HG03378 (cell line): ENCODE data around the gene RTCB.
"Not testable (repeated sequence)": the region's sequence is repeated elsewhere in the genome, so short reads cannot be mapped to it uniquely, and the experiment has no call there.

Source experiments
- ATAC-seq: cut with Tn5 transposase; IDR thresholded peaks from one replicate; pipeline ENCODE4 v1.9.1; 2021; ENCODE audit warnings: mild to moderate bottlenecking, moderate library complexity; ENCODE audit not compliant: unreplicated experiment

RTCB gene

DNA sequence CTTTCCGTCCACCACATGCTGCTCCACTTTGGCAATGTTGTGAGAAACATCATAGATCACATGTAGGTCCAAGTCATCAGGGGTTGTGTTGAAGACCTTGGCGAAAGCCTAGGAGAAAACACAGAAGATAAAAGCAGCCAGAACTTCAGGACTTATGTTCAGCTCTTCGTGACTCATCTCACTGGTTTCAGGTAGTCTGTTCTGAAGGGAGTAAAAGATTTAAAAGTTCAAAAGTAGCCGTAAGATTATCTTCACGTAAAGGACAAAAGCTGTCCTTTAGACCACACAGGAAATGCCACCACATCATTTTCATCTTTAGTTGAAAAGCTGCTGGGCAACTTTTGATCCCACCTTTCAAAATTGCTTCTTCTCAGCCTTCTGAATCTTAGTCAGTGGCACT, 16.9 kb downstream of the RTCB start:
- no peak for ATAC-seq

DNA sequence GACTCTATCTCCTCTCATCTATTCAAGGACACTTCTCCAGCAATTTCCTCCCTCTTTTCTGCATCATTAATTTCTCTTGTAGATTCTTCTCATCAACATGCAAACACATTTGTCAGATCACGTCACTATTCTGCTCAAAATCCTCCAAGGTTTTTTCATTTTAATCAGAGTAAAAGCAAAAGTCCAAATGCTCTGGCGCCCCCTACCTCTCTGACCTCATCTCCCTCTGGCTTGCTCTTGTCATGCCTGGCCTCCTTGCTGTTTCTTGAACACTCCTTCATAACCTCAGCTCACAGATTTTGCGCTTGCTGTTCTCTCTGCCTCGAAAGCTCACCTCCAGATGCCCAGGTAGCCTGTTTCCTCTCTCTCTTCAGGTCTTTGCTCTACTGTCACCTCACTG, 22.4 kb downstream of the RTCB start:
- no peak for ATAC-seq

DNA sequence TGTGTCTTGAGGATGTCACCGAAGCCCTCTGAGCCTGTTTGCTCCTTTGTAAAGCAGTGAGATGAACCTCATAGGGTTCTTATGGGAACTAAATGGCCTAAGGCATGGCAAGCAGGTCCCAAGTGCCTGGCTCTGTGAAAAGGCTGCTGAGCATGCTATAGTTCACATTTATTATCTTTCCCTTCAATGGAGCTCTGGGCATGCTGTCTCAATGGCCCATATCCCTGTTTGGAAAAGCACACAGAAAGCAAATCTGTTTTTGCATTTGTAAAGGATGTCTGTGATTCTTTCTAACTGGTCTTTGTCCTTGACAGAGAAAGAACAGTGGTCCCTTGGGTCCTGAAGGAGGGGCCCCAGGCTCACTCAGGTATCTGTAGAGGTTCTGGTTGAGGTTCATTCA, 26.4 kb downstream of the RTCB start:
- no peak for ATAC-seq

DNA sequence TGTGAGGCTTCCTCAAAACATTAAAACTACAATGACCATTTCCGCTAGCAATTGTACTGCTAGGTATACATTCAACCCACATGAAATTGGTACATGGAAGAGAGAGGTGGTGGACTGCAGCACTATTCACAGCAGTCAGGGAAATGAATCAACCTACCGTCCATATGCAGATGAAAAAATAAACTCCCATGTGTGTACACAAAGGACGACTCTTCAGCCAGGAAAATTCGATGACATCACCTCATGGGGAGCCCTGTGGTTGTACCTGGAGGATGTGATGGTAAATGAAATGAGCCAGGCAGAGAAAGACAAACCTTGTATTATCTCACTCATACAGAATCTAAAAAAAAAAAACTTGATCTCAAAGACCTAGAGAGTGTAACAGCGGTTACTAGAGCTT, 31.1 kb downstream of the RTCB start:
- ATAC-seq, result no peak

DNA sequence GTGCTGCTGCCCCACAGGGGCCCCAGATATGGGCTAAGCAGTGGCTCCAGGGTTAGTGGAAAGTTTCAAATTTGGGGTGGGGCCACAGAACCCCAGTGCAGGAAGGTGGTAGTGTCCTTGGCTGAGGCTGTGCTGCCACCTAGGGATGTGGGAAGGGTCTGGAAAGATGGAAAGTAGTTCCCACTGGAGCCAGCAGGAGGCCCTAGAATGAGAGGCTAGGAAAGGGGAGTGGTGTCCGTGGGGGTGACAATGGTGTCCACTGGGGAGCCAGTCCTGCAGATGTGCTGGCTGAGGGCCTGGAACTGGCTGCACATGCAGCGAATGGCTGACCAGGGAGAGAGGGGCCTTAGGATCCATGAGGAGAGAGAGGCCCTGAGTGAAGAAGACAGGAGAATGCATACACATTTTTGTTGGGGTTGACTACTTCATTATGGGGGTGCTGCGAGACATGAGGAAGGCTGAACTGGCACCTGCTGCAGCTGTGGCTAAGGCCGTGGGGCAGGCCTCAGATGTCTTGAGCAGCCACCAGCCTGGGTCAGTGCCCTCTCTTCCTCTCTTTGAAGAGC, 33.3 kb downstream of the RTCB start:
- no peak for ATAC-seq

DNA sequence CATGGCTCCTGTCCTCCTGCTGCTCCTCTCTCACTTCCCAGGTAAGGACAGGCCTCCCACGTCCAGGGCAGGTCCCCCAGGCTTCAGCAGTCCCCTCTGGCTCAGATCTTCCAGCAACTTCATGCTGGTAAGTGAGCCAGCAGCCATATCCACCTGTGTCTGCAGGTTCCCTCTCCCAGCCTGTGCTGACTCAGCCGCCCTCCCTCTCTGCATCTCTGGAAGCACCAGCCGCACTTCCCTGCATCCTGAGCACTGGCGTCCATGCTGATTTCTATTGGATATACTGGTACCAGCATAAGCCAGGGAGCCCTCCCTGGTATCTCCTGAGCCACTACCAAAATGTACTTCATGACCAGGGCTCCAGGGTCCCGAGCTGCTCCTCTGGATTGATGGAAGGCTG, 35.4 kb downstream of the RTCB start:
- ATAC-seq, result no peak

DNA sequence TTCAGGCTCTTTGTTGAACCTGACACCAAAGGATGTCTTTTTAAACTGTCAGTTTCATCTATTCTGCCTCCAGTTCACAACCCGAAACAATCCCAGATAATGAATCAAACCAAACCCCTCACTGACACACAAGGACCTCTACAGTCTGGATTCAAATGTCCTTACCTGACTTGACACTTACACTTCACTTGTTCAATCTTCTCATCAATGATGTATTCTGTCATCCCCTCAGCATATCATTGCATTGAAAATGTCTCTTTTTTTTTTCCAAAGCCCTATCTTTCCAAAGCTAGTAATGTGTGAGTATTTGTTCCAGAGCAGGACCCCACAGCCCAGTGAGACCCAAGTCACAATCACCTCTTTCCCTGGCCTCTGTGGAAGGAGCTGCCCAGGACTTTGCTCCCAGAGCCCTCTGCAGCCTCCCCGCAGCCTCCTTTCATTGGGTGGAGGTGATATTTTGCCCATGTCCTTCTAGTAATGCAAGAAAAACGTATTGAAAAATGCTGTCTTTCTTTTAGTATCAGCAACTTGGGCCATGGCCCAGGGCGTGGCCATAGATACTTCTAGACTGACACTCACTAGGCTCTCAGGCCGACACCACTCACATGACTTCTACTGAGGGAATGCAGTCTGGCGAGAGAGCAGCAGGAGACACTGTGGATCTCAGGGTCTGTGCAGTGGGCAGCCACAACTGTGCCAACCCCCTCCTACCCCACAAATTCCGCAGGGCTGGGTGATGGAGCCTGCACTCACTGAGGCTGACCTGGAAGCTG, 36.2 kb downstream of the RTCB start:
- no peak for ATAC-seq

DNA sequence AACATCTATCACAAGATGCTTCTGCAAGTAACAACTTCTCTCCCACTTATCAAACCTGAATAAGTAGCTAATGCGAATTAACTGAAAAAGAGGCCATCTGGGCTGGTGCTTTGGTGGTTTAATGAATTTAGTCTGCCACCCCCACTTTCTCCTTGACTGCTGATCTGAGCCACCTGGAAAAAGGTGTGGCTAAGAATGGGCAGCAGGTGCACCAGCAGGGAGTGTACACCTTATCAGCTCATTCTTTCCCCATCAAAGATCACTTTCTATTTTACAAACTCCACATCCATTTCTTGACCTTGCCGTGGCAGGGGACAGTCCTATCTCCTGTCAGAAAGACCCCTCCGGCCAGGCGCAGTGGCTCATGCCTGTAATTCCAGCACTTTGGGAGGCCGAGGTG, 47.8 kb downstream of the RTCB start:
- no peak for ATAC-seq

DNA sequence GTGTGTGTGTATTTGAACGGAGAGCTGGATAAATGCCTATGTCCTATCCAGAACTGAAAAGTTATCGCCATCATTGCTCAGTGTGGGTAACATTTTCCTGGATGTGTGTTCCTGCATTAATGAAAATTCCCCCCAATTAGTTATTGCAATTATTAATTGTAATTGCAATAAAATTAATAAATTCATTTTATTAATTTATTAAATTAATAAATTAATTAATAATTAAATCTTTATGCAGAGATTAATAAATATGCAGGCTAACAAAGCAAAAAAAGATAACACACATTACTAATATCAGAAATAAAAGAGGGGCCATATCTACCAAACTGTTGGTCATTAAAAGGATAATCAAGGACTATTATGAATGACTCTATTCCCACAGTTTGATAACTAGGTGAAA, 50.8 kb downstream of the RTCB start:
- ATAC-seq, result no peak

DNA sequence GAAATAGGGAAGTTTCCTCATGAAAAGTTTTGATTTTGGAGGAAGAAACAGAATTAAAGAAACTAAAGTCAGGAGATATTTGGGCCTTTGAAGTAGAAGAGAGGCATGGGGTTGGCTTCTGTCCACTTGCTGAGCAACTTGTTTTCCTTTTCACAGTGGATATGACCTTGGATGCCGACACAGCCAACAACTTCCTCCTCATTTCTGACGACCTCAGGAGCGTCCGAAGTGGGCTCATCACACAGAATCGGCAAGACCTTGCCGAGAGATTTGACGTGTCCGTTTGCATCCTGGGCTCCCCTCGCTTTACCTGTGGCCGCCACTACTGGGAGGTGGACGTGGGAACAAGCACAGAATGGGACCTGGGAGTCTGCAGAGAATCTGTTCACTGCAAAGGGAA, 52.0 kb downstream of the RTCB start:
- ATAC-seq, result not testable (repeated sequence)

DNA sequence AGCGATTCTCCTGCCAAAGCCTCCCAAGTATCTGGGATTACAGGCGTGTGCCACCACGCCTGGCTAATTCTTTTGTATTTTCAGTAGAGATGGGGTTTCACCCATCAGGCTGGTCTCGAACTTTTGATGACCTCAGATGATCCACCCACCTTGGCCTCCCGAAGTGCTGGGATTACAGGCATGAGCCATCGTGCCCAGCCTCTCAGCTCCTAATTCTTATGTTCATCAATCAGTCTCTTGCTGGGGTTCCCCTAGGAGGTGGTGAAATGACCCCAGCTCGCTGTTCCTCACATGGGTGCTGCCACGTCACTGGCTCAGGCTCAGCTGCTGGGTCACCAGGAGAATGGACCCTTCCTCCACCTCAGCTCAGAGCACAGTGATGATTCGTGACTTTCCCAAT, 54.5 kb downstream of the RTCB start, which contains the start of gene RFPL3:
TSS of gene RFPL3 (plus strand) at position 301 of the 400 bp plus-strand sequence. CDS start 205 bp downstream, outside the sequence.
- not testable (repeated sequence) for ATAC-seq

DNA sequence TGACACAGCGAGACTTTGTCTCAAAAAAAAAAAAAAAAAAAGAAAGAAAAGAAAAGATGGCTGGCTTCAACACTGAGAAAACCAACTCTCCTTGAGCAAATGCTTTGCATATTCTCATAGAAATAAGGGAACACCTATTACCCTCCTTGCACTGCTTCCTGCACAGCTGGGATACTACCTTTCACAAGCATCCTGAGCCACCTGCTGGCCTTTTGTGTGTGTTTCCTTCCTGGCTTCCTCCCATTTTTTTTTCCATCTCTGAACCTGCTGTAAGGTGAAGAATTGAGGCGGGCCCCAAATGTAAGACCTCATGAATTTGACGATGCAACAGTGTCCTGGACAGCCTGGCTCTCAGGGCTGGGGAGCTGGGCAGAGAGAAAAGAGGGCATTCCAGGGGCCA, 56.3 kb downstream of the RTCB start:
- no peak for ATAC-seq

DNA sequence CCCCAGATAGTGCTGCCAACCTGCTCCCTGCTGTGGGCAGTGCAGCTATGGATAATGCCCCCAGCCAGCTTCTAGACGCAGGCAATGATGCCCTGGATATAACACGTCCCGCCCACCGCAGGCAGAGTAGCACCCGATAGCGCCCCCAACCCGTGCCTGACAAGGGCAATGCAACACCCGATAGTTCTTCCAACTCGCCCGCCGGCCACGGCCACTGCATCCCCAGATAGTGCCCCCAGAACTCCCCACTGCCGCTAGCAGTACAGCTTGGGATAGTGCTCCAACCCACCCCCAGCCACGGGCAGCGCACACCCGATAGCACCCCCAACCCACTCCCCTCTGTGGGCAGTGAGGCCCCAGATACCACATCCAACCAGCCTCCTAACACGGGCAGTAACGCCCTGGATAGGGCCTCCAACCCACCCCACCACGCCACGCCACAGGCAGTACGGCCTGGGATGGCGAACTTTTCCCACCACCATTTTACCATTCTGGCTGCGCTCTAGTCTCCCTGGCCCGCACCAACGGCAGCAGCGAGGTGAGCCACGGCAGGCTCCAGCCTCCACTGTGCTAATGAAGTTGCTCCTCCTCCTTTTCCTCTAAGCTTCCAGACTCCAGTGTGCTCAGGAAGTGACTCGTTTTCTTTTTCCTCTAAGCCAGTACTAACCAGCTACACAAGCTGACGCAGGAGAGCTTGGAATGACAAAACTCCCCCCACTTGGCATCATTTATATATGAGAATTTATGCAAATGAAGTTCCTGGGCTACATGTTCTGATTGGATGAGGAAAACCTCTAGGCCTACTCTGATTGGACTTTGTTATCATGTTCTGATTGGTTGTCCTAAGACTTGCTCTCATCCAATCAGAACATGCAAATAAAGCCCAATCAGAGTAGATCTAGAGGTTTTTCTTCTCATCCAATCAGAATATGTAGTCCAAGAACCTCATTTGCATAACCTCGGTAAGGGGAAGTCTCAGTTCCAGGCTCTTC, 57.4 kb downstream of the RTCB start:
- ATAC-seq, result no peak

DNA sequence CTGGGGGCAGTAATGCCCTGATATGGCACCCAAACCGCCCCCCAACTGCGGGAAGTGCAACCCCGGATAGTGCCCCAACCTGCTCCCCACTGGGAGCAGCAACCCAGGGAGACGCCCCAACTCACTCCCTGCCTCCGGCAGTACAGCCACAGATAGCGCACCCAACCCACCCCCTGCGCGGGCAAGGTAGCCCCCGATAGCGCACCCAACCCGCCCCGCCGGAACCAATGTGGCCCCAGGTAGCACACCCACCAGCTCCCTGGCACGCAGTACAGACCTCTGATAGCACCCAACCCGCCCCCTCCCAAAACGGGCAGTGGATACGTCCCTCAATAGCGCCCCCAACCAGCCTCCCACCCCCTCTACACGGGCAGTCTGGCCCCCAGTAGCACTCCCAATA, 58.2 kb downstream of the RTCB start:
- ATAC-seq, result no peak

DNA sequence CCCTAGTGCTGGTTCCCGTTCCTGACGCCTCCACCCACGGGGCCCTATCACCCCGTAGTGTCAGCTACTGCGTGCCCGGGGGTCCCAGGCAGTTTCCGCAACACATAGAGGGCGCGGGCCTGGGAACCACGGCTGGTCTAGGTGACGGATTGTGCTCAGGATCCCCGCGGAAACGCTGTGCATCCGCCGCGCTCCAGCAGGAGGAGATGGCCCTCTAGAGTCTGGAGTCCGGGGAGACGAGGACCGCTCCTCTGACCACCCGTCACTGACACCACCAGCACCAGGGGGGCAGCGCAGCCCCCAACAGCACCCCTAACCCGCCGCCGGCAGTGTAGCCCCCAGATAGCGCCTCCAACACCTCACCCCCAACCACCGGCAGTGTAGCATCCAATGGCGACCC, 58.8 kb downstream of the RTCB start:
- no peak for ATAC-seq

DNA sequence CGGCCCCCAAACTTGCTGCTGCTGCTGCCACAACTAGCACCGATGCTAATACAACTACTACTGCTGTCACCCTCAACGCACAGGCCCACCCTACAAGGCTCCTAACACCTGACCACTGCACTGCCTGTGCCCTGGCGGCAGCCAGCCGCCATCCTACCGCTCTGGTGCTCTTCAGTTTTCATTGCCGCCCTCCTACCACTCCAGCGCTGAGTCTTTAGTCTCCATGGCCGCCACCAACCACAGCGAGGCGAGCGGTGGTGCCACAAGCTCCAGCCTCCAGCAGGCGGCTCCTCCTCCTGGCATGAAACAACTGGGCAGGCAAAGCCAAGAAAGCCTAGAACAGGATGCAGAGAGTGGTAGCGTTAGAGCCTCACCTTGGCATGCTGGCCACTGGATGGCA, 59.4 kb downstream of the RTCB start:
- no peak for ATAC-seq

DNA sequence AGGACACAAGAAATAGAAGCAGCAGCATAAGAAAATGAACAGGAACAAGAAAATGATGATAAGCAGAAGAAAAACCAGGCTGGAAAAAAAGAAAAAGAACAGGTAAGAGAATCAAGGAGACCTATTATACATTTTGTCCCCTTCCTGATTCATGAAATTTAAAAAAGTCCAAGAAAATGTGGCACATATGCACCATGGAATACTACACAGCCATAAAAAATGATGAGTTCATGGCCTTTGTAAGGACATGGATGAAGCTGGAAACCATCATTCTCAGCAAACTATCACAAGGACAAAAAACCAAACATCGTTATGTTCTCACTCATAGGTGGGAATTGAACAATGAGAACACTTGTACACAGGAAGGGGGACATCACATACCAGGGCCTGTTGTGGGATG, 60.2 kb downstream of the RTCB start:
- not testable (repeated sequence) for ATAC-seq

DNA sequence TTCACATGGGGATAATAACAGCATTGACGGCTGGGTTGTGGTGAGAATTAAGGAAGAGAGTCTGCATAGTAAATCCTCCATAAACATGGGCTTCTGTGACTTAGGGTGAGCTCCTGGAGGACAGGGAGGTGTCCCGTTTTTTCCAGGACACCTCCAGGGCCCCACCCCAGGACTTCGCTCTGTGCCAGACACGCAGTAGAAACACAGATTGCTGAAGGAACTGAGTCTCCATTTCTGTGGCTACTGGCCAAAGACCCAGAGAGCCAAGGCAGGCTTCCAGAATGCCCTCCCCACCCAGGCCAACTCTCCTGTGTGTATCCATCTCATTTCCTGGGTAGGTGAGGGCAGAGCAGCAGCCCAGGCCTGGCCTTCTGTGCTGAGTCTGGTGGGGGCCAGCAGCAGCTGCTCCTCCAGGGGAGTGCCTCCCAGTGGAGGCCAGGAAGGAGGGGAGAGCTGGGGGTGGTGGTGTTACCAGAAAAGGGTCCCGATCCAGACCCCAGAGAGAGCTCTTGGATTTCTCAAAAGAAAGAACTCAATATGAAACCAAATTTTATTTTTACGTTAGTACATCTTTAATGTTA, 63.9 kb downstream of the RTCB start:
- no peak for ATAC-seq

DNA sequence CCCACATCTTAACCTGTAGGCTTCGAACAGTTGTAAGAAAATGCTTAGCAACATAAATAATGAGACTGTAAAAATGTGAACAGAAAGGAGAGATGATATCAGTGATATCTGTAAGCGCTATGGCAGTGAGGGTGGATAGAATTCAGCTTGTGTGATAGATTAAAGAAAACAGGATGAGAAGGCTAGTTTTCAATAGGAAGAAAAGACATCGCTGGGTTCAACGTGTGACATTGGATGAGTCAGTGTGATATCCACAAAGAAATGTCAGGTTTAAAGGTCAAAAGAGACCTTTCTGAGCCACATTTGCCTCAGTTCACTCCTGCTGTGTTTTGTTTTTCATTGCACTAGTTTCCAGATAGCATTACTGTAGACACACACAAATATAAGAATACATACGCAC, 68.1 kb downstream of the RTCB start:
- no peak for ATAC-seq

DNA sequence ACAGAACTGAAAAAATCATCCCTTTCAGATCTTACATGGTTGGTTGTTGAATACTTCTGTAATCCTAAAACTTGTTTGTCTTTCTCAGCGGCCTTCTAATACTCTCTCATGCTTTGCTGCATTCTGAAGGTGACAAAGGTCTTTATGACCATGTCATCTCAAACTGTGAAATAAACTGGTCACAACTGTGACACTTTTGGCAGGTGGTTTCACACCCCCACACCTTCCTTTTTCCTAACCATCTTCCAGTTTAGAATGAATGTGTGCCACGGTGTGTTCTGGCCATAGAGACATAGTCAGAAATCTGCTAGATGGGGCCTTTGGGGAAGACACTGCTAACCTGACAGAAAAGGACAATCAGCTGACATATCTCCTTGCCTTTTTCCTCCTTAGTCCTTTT, 69.1 kb downstream of the RTCB start:
- no peak for ATAC-seq

DNA sequence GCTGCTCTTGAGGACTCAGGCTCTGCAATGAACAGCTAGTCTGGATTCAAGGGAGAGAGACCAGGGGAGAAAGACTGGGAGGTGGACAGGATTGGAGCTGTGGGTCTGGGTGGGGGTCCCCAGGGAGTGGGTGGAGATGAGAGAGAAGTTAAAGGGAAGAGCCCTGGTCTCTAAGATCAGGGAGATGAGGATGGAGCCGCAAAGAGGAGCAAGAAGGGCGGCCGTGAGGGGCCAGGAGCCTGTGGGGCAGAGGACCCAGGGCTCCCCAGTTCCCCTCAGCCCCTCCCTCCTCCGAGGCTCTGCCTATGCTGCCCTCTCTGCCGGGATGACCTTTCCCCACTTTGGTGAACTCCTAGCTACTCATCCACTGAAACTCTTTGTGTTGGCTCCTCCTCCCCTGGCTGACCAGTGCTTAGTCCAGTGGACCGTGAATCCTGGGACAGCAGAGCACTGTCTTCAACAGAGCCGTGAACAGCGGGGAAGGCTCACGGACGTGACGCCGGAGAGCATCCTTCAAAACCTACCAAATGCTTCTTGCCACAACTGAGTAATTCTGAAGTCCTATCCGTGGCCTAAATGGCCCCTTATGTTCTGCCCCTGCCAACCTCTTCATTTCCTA, 70.8 kb downstream of the RTCB start:
- ATAC-seq, result no peak
